Measurements from ENCODE around the gene TRIM44. TPM values are rescaled to one million over a fixed set of nuclear protein-coding genes. Genes with fewer than 3 reads are reported as not detected.

Gene TRIM44
- total RNA-seq, 1 donor from 2014 or later = 9.7 TPM

- TF ChIP-seq CTCF (IDR thresholded peaks at IDR 0.05; ENCODE audit: insufficient read depth, low read length, severe bottlenecking) = no peak
- Histone ChIP-seq H3K4me3 (ENCODE audit: low read depth, low read length) (no peak overlapping the region), H3K36me3 (ENCODE audit: control insufficient read depth, insufficient read depth, low read length) (no peaks in the 10 kb centered on the region), H3K27me3 (ENCODE audit: control insufficient read depth, insufficient read depth, low read length) (no peaks in the 10 kb centered on the region)
- DNase-seq (ENCODE audit: low read depth) = no peak
- no peak for FAIRE-seq
Observed at GRCh38 chr11:35861191-35861590, 198.6 kb downstream of the TRIM44 start.

- Histone ChIP-seq H3K27me3 (ENCODE audit: control insufficient read depth, insufficient read depth, low read length) (no peaks in the 10 kb centered on the region), H3K4me3 (ENCODE audit: low read depth, low read length) (no peak overlapping the region), H3K36me3 (ENCODE audit: control insufficient read depth, insufficient read depth, low read length) (no peaks in the 10 kb centered on the region)
- DNase-seq (ENCODE audit: low read depth) (no peak), FAIRE-seq (no peak)
- TF ChIP-seq CTCF (IDR thresholded peaks at IDR 0.05; ENCODE audit: insufficient read depth, low read length, severe bottlenecking) = no peak
Observed at GRCh38 chr11:35862666-35863065, 200.1 kb downstream of the TRIM44 start.

- H3K27me3 ChIP-seq (ENCODE audit: control insufficient read depth, insufficient read depth, low read length) = no peaks in the 10 kb centered on the region
- no peak overlapping the region for H3K4me3 ChIP-seq (ENCODE audit: low read depth, low read length)
- H3K36me3 ChIP-seq (ENCODE audit: control insufficient read depth, insufficient read depth, low read length) = no peaks in the 10 kb centered on the region
- no peak for TF ChIP-seq CTCF (IDR thresholded peaks at IDR 0.05; ENCODE audit: insufficient read depth, low read length, severe bottlenecking)
- FAIRE-seq = no peak
- DNase-seq (ENCODE audit: low read depth) = no peak
Observed at GRCh38 chr11:35864131-35864530, 201.6 kb downstream of the TRIM44 start.

- DNase-seq (ENCODE audit: low read depth) (no peak), FAIRE-seq (no peak)
- no peaks in the 10 kb centered on the region for H3K27me3 ChIP-seq (ENCODE audit: control insufficient read depth, insufficient read depth, low read length)
- no peaks in the 10 kb centered on the region for H3K36me3 ChIP-seq (ENCODE audit: control insufficient read depth, insufficient read depth, low read length)
- no peak for TF ChIP-seq CTCF (IDR thresholded peaks at IDR 0.05; ENCODE audit: insufficient read depth, low read length, severe bottlenecking)
- no peak overlapping the region for H3K4me3 ChIP-seq (ENCODE audit: low read depth, low read length)
Observed at GRCh38 chr11:35866601-35867000, 204.0 kb downstream of the TRIM44 start.

Other genes with a start within 250 kb of the TRIM44 start
- under 0.01 TPM in 2 replicates for gene SLC1A2, start 243.2 kb upstream of the TRIM44 start, total RNA-seq
- gene PAMR1, start 137.2 kb upstream of the TRIM44 start, total RNA-seq = 3.1 and 5.3 TPM in 2 replicates
- 11.8 and 24.7 TPM in 2 replicates for gene FJX1, start 44.3 kb upstream of the TRIM44 start, total RNA-seq